Erythroblast (primary cell): ENCODE data around the gene CUL4B.
"Not testable (repeated sequence)": the region's sequence is repeated elsewhere in the genome, so short reads cannot be mapped to it uniquely, and the experiment has no call there.

ENCODE experiments used
- DNase-seq, 2 experiments: peaks; one replicate each; lab custom pipeline; 2025; lab: John Stamatoyannopoulos, UW
- GATA1 ChIP-seq: IDR thresholded peaks from 2 replicates; pipeline ENCODE4 v1.6.1; 2011; ENCODE audit warnings: low read depth, mild to moderate bottlenecking, control low read depth, low read length, moderate library complexity
- POLR2A ChIP-seq: IDR thresholded peaks from 2 replicates; pipeline ENCODE4 v1.6.1; 2011; ENCODE audit warnings: mild to moderate bottlenecking, low read length

The CUL4B gene

DNA sequence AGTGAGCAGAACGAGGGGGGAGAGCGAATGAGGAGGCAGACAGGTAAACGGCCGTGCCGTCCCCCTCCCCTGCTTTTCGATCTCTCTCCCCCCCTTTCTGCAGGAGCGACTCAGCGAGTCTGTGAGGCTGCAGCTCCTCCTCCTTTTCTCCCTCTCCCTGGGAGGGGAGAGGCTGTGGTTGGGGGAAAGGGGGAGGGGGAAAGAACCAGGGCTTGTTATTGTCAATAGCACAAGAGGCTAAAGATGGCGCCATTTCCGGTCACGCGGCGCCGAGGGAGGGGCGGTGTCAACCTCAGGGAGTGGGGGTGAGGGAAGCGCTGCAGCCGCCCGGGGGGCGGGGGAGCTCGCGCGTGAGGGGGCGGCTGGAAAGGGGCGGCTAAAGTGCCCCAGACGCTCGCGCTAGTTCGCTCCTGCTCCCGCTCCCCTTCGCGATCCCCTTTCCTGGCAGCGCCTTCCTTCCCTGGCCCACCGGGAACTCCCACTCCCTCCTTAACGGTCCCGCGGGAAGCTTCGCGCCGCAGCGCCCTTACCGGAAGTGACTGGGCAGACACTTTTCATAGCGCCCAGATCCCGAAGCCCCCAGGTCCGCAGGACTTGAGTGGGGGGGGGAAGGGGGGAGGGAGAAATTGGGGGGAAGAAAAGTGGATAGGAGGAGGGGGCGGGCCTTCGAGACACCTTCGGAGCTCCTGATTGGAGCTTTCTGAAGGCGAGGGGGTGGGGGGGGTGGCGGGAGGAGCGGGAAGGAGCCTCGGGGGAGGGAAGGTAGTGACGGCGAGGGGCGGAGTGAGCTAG is at the start of gene CUL4B:
Gene CUL4B (minus strand): TSS at position 121 of the 792 bp plus-strand sequence. CDS start 324 bp downstream, outside the sequence.
- TF ChIP-seq POLR2A: no peak
- no peak for TF ChIP-seq GATA1
- peak; percentile 92 to 93 for DNase-seq

DNA sequence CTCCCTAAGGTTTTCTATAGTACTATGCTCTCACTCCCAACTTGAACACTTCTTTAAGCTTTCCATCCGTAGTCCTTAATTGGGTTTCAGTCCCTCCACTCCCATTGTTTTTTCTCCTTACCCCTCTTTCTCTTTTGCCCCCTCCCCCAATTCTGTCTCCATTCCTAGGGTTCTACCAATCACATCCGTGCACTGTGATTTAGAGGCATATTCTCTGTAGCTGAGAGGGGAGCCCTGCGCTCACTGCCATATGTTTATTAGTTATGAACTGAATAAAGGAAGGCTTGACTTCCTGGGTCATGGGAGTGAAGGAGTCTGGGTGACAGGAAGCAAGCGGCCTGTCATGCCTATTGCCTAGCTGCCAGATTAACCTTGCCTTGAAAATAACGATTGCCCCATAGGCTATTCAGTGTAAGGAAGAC is 43.6 kb upstream of the CUL4B start:
- no peak for TF ChIP-seq GATA1
- peak; percentile 2 for TF ChIP-seq POLR2A
- peak; percentile 31 to 47 for DNase-seq

DNA sequence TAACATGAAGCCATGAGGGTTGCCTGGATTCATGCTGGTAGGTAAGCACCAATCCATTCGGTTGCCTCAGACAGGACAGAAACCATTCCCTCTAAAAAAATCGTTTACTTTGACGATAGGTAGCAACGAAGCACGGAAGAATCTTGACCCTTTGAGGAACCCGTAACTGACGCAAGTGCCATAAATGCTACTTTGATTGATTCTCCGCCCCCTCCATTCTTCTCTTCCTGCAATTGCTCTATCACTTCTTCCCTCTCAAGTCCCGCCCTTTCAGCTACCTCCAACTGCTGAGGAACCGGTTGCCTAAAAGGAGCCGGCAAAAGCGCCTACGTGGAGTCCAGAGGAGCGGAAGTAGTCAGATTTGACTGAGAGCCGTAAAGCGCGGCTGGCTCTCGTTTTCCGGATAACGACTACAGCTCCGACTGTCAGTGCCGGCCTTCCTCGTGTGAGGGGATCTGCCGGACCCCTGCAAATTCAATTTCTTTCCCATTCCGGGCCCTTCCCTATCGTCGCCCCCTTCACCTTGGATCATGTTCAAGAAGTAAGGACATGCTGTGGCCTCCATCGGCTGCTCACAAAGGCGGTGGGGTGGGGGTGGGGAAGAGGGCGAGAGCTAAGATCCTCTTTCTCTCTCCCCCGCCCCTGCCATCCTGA is 43.1 kb upstream of the CUL4B start, which contains the start of gene MCTS1:
Gene MCTS1 (plus strand): TSS at position 395 of the 654 bp plus-strand sequence. CDS start 136 bp downstream, at position 531.
- TF ChIP-seq GATA1 (no peak), POLR2A (peak; percentile 72)

DNA sequence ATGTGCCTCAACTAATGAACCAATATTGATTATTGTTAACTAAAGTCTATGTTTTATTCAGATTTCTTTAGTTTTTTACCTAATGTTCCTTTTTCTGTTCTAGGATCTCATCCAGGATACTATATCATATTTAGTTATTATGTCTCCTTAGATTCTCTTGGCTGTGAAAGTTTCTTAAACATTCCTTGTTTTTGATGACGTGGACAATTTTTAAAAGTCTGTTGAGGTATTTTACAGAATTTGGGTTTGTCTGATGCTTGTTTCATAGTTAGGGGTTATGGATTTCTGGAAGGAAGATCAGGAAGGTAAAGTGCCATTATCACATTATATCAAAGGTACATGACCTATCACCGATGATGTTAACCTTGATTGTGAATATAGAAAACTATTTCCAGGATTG is 24.9 kb upstream of the CUL4B start:
- no peak for TF ChIP-seq GATA1
- no peak for TF ChIP-seq POLR2A

More for the DNA sequence above, 43.1 kb upstream of the CUL4B start, which contains the start of gene MCTS1:
- peak; percentile 87 to 90 for DNase-seq

DNA sequence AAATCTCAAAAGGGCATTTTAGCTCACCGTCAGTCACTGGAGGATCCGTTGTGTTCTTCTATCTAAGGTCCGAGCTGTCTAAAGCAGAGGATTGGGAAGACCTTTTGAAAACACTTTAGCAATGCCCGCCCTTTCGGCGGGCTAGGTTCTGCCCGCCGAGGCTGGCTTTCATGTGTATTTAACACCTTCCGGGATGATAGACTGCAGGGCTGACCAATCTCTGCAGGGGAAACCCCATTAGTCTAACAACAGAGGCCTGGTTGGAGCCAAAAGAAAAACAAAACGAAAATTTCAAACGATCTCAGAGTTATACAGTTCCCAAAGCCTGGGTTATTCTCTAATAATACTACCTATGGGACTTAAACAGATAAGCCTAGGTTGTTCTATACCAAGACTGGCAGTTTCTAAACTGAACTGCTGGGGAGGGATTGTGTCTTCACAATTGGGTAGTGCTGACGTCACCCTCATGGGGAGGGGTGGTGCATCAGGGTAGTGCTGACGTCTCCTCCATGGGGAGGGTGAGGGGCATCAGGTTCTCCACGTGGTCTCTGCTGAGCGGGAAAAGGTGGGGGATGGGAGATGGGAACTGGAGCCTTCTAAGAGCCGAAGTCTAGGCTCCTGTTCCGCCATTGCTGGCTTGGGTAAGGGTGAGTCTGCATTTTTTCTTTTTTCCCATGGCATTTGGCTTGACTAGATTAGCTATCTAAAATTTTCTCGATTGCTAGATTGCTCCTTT is 14.8 kb upstream of the CUL4B start:
- TF ChIP-seq GATA1 (no peak), POLR2A (no peak)
- DNase-seq: no peak

More for the DNA sequence above, 24.9 kb upstream of the CUL4B start:
- no peak for DNase-seq

DNA sequence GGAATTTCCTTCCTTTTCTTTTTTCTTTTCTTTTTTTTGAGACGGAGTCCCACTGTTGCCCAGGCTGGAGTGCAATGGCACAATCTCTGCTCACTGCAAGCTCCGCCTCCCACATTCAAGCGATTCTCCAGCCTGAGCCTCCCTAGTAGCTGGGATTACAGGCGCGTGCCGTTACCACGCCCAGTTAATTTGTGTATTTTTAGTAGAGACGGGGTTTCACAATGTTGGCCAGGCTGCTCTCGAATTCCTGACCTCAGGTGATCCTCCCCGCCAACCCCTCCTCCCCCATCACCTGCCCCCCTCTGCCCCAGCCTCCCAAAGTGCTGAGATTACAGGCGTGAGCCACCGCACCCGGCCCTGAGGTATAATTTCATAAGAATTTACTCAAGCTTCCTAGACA is 13.0 kb upstream of the CUL4B start:
- DNase-seq: not testable (repeated sequence)

DNA sequence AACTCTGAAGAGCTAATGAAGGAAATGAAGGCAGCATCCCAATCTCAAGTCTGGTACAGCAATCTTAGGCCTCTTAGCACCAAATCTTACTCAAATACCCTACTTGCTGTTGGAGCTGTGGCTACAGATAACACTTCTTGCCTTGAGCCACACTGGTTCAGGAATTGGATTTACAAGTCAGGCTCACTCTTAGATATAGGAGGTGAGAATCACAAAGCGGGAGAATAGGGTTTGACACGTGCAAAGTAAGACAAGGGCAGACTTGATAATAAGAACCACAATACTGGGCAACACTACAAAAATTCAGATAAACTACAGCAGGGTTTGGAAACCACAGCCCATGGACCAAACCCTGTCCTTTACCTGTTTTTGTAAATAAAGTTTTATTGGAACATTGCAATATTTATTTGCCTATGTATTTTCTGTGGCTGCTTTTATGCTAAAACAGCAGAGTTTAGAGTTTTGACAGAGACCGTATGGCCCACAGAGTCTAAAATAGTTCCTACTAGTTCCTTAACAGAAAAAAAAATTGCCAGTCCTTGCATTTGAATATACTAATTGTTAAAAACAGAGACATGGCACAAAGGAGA is 9.3 kb upstream of the CUL4B start:
- peak in 1 of 2 experiments; percentile 49 for DNase-seq
- no peak for TF ChIP-seq GATA1
- TF ChIP-seq POLR2A: no peak

DNA sequence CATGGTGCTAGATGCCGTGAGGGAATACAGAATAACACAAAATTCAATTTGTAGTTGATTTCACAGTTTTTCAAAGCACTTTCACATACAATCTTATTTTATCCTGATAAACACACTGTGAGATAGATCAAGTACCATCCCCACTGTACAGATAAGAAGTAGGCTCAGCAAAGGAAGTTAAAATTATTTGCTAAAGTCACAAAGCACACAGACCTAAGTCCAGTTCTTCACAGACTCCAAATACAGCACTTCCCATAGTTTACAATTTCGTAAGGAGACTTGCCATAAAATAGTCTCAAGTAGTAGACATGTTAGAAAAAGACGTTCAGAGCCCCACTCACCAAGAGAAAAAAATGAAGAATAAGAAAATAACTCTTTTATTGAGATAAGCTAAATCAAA is 7.8 kb upstream of the CUL4B start:
- no peak for TF ChIP-seq GATA1
- no peak for TF ChIP-seq POLR2A
- DNase-seq: no peak

DNA sequence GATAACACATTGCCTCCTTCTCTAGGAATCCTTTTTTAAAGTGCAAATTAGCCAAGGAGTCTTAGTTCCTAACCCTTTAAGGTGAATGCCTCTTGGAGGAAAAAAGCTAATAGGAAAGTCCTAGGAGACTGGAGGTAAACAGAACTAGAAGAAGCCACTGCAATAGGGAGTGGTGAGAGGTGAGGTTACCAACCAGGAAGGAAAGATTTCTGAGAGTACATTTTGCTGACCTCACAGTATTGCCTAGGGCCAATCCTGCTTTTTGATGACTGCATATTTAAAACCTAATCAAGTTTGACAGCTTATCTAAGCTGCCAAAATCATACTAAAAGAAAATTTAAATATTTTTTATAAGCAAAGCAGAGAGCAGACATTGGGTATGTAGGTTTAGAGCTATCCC is 7.3 kb upstream of the CUL4B start:
- DNase-seq: peak in 1 of 2 experiments; percentile 22
- TF ChIP-seq GATA1 (no peak), POLR2A (no peak)

DNA sequence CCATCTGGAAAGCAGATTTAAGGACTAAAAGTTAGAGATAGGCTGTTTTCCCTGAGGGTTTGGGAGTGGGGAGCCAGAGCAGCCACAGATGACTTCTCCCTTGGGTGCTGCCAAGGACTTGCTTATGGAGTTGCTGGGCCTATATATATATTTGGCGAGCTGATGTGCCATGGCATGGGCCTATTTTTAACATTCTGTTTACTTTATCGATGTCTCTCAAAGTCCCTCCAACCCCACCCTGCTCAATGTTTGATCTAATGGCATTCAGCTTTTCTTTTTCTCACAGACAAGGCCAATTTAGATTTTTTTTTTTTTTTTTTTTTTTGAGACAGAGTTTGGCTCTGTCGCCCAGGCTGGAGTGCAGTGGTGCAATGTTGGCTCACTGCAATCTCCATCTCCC is 6.1 kb upstream of the CUL4B start:
- TF ChIP-seq POLR2A (no peak), GATA1 (no peak)
- no peak for DNase-seq

DNA sequence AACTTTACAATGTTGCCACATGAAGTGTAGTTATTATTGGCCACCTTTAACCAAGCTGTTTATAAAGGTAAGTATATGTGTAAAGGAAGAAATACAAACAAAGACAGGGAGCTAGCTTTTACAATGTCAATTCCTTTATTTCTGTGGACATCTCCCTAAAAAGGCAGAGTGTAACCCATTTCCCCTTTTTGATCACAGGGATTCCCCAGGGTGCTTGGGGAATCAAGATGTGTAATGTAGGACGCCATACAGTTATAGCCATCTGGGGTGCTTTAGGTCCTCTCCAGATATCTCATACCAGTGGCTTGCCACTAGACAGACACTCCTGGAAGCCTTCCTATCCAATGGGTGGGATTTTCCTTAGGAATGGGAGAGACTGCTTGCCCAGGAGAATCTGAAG is 4.2 kb upstream of the CUL4B start:
- TF ChIP-seq GATA1 (no peak), POLR2A (no peak)
- DNase-seq: no peak

DNA sequence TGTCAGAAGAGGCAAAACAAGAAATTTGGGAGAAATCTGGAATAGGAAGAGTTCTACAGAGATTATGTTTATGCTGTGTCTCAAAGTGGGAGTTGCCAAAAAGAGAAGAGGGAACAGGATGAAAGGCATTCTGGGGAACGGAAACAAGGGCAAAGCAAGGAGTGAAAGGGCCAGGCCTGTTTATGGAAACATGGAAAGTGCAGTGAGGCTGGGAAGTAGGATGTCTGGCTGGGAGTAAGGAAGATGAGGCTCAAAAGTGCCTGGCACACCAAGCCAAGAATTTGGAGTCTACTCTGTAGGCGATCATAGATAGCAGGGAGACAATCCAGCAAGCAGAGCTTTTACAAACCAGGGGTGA is 1.8 kb upstream of the CUL4B start:
- DNase-seq: peak in 1 of 2 experiments; percentile 7
- TF ChIP-seq POLR2A: no peak
- no peak for TF ChIP-seq GATA1
